ENCODE results near the gene CUL3.
A peak's percentile ranks its signal among the peaks of the same experiment; 100 is the strongest.

The CUL3 gene

DNA sequence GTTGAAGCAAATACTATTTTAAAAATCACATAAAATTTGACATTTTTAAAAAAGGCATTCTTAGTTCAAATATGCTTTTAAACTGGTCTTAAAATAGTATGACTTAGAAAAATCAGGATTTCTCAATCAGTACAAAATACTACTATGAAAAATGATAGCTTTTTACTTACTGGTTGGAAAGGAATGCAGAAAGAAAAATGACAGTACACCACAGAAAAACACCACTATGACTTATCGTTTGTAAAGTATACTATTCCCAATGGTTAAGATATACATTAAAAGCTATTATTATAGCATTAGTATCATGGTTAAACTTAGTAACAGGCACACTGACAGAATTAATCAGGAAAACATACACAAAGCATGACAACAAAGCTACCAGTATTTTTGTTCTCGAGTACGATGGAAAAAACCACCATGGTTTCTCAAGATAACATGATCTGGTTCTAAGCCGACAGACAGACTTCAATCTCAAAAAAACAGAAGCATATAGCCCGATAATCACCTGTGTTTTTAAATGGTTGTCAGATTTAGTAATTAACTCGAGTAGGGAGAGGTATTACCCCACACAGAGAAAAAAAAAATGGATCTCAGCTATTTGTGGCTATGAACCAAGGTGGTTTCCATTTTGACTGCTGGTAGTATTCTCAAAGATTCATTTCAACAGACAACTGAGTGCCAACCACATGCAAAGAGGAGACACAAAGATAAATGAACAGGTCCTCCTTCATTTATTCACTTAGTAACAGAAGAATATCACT lies 39.1 kb downstream of the CUL3 start:
- peak; percentile 44 for DNase-seq (ENCODE audit: low read depth)
- H3K4me3 ChIP-seq (ENCODE audit: low read length), result no peak overlapping the region
- TF ChIP-seq, protein P1, sequence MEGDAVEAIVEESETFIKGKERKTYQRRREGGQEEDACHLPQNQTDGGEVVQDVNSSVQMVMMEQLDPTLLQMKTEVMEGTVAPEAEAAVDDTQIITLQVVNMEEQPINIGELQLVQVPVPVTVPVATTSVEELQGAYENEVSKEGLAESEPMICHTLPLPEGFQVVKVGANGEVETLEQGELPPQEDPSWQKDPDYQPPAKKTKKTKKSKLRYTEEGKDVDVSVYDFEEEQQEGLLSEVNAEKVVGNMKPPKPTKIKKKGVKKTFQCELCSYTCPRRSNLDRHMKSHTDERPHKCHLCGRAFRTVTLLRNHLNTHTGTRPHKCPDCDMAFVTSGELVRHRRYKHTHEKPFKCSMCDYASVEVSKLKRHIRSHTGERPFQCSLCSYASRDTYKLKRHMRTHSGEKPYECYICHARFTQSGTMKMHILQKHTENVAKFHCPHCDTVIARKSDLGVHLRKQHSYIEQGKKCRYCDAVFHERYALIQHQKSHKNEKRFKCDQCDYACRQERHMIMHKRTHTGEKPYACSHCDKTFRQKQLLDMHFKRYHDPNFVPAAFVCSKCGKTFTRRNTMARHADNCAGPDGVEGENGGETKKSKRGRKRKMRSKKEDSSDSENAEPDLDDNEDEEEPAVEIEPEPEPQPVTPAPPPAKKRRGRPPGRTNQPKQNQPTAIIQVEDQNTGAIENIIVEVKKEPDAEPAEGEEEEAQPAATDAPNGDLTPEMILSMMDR (conservative IDR thresholded peaks at IDR 0.05; ENCODE audit: low read length), result no peak

DNA sequence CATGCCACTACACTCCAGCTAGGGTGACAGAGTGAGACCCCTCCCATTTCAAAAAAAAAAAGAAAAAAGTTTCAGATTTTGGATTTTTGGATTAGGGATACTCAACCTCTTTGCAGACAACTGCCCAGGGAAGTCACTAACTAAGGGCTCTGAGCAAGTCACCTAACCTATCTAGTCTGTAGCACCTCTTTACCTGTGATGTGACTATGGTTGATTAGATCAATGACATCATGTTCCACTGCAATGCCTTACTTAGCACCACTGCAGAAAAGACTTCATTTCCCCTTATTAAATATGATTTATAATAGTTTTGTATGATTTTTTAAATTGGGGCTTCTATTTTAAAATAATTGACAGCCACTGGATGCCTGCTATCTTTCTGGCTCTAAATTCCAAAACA lies 41.2 kb downstream of the CUL3 start:
- no peak for DNase-seq (ENCODE audit: low read depth)
- H3K4me3 ChIP-seq (ENCODE audit: low read length), result no peak overlapping the region
- TF ChIP-seq, protein P1 (conservative IDR thresholded peaks at IDR 0.05; ENCODE audit: low read length), result no peak

DNA sequence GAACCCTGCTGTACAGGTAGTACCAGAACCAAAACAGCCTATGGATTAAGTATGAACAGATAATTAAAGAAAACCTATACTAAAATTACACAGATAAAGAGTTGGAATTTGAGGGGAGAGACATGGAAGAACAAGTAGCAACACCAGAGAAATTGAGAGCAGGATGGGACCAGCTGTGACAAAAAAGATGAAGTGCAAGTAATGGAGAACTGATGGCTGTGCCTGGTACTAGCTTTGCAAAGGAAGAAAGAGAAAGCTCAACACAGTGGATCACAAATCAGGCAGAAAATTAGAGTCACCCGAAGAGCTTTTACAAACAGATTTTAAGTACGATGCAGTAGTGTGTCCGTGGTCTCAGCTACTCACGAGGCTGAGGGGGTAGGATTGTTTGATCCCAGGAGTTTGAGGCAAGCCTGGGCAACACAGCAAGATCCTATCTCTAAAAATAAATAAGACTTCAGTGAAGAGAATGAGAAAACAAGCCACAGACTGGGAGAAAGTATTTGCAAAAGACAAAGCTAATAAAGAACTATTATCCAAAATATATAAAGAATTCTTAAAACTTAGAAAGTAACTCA lies 46.5 kb downstream of the CUL3 start:
- no peak for DNase-seq (ENCODE audit: low read depth)
- no peak overlapping the region for H3K4me3 ChIP-seq (ENCODE audit: low read length)
- TF ChIP-seq, protein P1 (conservative IDR thresholded peaks at IDR 0.05; ENCODE audit: low read length), result no peak

DNA sequence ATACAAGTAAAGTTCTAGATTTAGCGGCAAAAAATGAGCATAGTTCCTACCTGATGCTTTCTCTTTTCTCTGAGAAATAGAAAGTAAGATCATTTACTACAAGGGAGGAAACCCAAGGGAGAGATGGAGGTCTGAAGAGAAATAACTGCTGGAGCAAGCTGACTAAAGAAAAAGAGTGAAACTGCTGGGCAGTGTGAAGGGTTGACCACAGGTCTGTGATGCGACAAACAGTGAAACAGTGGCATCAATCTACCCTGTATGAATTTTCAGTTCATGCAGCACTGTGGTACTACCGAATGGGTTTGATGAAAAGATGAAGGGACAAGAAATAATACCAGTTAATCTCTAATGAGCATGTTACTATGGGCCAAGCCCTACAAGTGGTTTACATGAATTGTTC lies 52.2 kb downstream of the CUL3 start:
- no peak overlapping the region for H3K4me3 ChIP-seq (ENCODE audit: low read length)
- TF ChIP-seq, protein P1 (conservative IDR thresholded peaks at IDR 0.05; ENCODE audit: low read length), result no peak
- DNase-seq (ENCODE audit: low read depth), result no peak

DNA sequence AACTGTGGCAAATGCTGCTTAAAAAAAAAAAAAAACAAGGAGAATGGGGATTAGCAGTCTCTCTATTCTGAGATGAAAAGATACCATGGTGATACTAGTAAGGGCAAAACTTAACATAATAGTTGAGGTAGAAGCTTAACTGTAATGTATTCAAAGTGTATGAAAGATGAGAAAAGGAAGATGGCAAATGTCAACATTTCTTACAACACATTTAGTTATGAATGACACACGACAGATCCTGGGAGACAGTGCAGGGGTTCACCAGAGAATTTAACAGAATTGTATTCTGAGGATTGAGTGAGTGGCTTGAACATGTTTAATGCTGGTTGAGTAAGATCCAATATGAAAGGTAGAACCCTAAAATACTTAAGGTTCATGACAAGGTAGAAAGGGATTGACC lies 52.7 kb downstream of the CUL3 start:
- no peak for DNase-seq (ENCODE audit: low read depth)
- TF ChIP-seq, protein P1 (conservative IDR thresholded peaks at IDR 0.05; ENCODE audit: low read length), result no peak
- no peak overlapping the region for H3K4me3 ChIP-seq (ENCODE audit: low read length)

GRCh38 chr2:224528171-224528570 lies 57.0 kb downstream of the CUL3 start:
- TF ChIP-seq, protein P1 (conservative IDR thresholded peaks at IDR 0.05; ENCODE audit: low read length), result no peak
- no peak for DNase-seq (ENCODE audit: low read depth)
- no peak overlapping the region for H3K4me3 ChIP-seq (ENCODE audit: low read length)

DNA sequence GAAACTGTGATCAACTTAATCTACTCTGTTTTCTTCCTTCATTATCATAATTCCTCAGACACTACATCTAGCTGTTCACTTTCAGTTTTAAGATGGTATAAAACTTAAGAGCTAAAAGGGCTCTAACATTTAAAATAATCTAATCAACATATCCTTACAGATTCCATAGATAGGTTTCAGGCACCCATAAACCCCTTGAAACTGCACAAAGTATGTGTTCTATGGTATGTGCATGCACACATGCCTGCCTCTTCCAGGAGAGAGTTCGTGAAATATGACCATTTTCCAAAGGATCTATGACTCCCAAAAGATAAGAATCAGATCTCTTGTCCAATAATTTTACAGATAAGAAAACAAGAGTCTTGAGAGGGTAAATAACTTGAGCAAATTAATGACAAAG lies 59.4 kb downstream of the CUL3 start:
- no peak overlapping the region for H3K4me3 ChIP-seq (ENCODE audit: low read length)
- TF ChIP-seq, protein P1 (conservative IDR thresholded peaks at IDR 0.05; ENCODE audit: low read length), result no peak
- no peak for DNase-seq (ENCODE audit: low read depth)

All from AG10803 (cell line).